ENCODE measurements around the gene ADH1A. TPM values are rescaled to one million over a fixed set of nuclear protein-coding genes. Genes with fewer than 3 reads are reported as not detected.

ADH1A gene
- total RNA-seq, 4 donors from 2014 or later: 0.58 to 0.99 TPM; not detected in 2

- no peak for TF ChIP-seq CTCF (IDR thresholded peaks at IDR 0.05)
- no peak for TF ChIP-seq POLR2AphosphoS5 (IDR thresholded peaks at IDR 0.05)
- no peak for TF ChIP-seq EP300 (IDR thresholded peaks at IDR 0.05)
- TF ChIP-seq POLR2A (IDR thresholded peaks at IDR 0.05; ENCODE audit: low read depth): no peak
- Histone ChIP-seq H3K4me1 (no peaks in the 10 kb centered on the region), H3K27ac (replicated peaks in 1 of 4) (no peak overlapping the region), H3K4me3 (no peak overlapping the region), H3K9me3 (peaks cover 0 to 7% (median 3%) of the 10 kb centered on the region in 4 donors), H3K27me3 (no peaks in the 10 kb centered on the region), H3K36me3 (peaks cover 0 to 3% (median 0%) of the 10 kb centered on the region in 4 donors)
- intact Hi-C loops (cut with DNase I): no loop called here
- no peak for DNase-seq (ENCODE audit: extremely low spot score)
- WGBS: 86% methylated on average over 4 of the region's 5 CpGs
Observed at GRCh38 chr4:99293357-99293756, 2.6 kb upstream of the ADH1A start.

GRCh38 chr4:99285387-99285786 is 5.4 kb downstream of the ADH1A start:
- intact Hi-C loops (cut with DNase I): no loop called here
- no peak for DNase-seq (ENCODE audit: extremely low spot score)
- Histone ChIP-seq H3K9me3 (no peaks in the 10 kb centered on the region), H3K27me3 (no peaks in the 10 kb centered on the region), H3K4me3 (no peak overlapping the region), H3K4me1 (no peaks in the 10 kb centered on the region), H3K36me3 (no peaks in the 10 kb centered on the region), H3K27ac (replicated peaks in 1 of 4) (no peak overlapping the region)
- no peak for TF ChIP-seq POLR2AphosphoS5 (IDR thresholded peaks at IDR 0.05)
- TF ChIP-seq POLR2A (IDR thresholded peaks at IDR 0.05; ENCODE audit: low read depth): no peak

GRCh38 chr4:99282731-99283130 is 8.1 kb downstream of the ADH1A start:
- H3K27ac ChIP-seq (replicated peaks in 1 of 4): no peak overlapping the region
- DNase-seq (ENCODE audit: extremely low spot score): no peak
- WGBS: 83% methylated on average over 2 of the region's 2 CpGs
- no peak overlapping the region for H3K4me3 ChIP-seq
- H3K9me3 ChIP-seq: no peaks in the 10 kb centered on the region
- TF ChIP-seq EP300 (IDR thresholded peaks at IDR 0.05) (no peak), POLR2A (IDR thresholded peaks at IDR 0.05; ENCODE audit: low read depth) (no peak), POLR2AphosphoS5 (IDR thresholded peaks at IDR 0.05) (no peak)
- H3K27me3 ChIP-seq: no peaks in the 10 kb centered on the region
- no peaks in the 10 kb centered on the region for H3K36me3 ChIP-seq
- H3K4me1 ChIP-seq: no peaks in the 10 kb centered on the region
- intact Hi-C loops (cut with DNase I): no loop called here

GRCh38 chr4:99281261-99281660 is 9.5 kb downstream of the ADH1A start:
- Histone ChIP-seq H3K9me3 (no peaks in the 10 kb centered on the region), H3K4me3 (no peak overlapping the region), H3K36me3 (no peaks in the 10 kb centered on the region), H3K4me1 (no peaks in the 10 kb centered on the region), H3K27ac (replicated peaks in 1 of 4) (no peak overlapping the region), H3K27me3 (no peaks in the 10 kb centered on the region)
- DNase-seq (ENCODE audit: extremely low spot score): no peak
- no peak for TF ChIP-seq POLR2AphosphoS5 (IDR thresholded peaks at IDR 0.05)
- TF ChIP-seq POLR2A (IDR thresholded peaks at IDR 0.05; ENCODE audit: low read depth): no peak
- no peak for TF ChIP-seq CTCF (IDR thresholded peaks at IDR 0.05)
- TF ChIP-seq EP300 (IDR thresholded peaks at IDR 0.05): no peak
- 91% methylated on average over 5 of the region's 5 CpGs for WGBS
- intact Hi-C loops (cut with DNase I): no loop called here

GRCh38 chr4:99276417-99276816 is 14.4 kb downstream of the ADH1A start:
- WGBS: 66% methylated on average over 2 of the region's 2 CpGs
- no peaks in the 10 kb centered on the region for H3K4me1 ChIP-seq
- H3K9me3 ChIP-seq: no peaks in the 10 kb centered on the region
- H3K27ac ChIP-seq (replicated peaks in 1 of 4): no peak overlapping the region
- no peak overlapping the region for H3K4me3 ChIP-seq
- TF ChIP-seq POLR2AphosphoS5 (IDR thresholded peaks at IDR 0.05) (no peak), EP300 (IDR thresholded peaks at IDR 0.05) (no peak), POLR2A (IDR thresholded peaks at IDR 0.05; ENCODE audit: low read depth) (no peak), CTCF (IDR thresholded peaks at IDR 0.05) (no peak)
- no peak for DNase-seq (ENCODE audit: extremely low spot score)
- intact Hi-C loops (cut with DNase I): no loop called here
- no peaks in the 10 kb centered on the region for H3K36me3 ChIP-seq
- no peaks in the 10 kb centered on the region for H3K27me3 ChIP-seq

GRCh38 chr4:99275885-99276284 is 14.9 kb downstream of the ADH1A start:
- Histone ChIP-seq H3K36me3 (no peaks in the 10 kb centered on the region), H3K27me3 (no peaks in the 10 kb centered on the region), H3K4me1 (no peaks in the 10 kb centered on the region), H3K9me3 (no peaks in the 10 kb centered on the region), H3K4me3 (no peak overlapping the region), H3K27ac (replicated peaks in 1 of 4) (no peak overlapping the region)
- intact Hi-C loops (cut with DNase I): no loop called here
- 87% methylated on average over 3 of the region's 3 CpGs for WGBS
- DNase-seq (ENCODE audit: extremely low spot score): no peak
- no peak for TF ChIP-seq POLR2A (IDR thresholded peaks at IDR 0.05; ENCODE audit: low read depth)
